ENCODE data around the gene DGKE.

Gene DGKE

DNA sequence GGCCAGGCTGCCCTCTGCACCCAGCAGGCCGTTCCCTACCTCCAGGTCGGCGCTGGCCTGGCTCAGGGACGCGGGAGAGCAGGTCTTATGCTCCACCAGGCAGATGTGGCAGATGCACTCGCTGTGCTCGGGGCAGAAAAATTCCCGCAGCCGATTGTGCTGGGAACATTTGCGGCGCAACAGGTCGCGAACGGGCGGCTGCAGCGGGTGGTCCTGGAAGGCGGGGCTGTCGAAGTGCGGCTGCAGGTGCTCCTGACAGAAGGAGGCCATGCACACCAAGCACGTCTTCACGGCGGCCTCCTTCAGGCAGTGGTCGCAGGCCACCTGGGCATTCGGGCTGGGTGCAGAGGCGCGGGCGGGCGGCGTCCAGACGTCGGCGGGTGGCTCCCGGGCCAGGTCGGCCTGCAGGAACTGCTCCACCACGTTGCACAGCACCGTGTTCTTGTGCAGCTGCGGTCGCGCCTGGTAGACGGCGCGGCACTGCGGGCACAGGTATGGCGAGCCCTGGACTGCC is 79.5 kb downstream of the DGKE start:
- FAIRE-seq (no peak), DNase-seq (ENCODE audit: insufficient read length, low spot score) (peak; percentile 46)
- TF ChIP-seq POLR2A (IDR thresholded peaks at IDR 0.05; ENCODE audit: low read depth, low read length): no peak

GRCh38 chr17:56913867-56914580 is 80.1 kb downstream of the DGKE start, which contains the start of gene TRIM25:
Gene TRIM25, minus strand, starts transcription at chr17:56914049. Its CDS starts 61 bp downstream, at chr17:56913988.
- peak; percentile 99 for TF ChIP-seq POLR2A (IDR thresholded peaks at IDR 0.05; ENCODE audit: low read depth, low read length)
- peak; percentile 96 for DNase-seq (ENCODE audit: insufficient read length, low spot score)
- FAIRE-seq: no peak

DNA sequence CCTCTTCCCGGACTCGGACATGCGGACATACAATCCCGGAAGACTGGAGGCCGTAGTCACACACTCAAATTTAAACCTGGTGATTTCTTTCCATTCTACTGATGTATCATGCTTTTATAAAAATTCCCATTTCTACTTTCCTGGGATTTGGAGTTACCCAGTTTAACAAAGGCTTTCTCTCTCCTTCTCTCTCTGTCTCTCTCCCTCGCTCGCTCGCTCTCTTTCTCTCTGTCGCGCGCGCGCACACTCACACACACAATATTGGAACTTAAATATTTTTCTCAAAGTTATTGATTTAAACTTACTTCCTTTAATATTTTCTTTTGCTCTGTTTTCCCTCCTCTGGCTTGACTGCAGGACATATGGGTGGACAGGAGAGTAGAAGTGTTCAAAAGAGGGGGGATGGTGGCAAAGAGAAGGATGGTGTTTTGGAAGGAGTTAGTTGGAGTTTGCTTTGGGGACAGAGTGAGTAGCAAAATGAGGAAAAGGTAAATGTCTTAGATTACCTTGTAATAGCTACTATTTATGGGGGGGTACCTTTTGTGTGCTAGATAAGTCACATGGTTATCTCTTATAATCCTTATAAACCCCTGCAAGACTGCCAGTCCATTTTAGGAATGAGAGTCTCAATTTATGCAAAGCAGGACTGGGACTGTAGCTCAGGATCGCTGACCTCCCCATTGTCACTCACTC is 80.8 kb downstream of the DGKE start:
- FAIRE-seq (no peak), DNase-seq (ENCODE audit: insufficient read length, low spot score) (no peak)
- TF ChIP-seq POLR2A (IDR thresholded peaks at IDR 0.05; ENCODE audit: low read depth, low read length): no peak

DNA sequence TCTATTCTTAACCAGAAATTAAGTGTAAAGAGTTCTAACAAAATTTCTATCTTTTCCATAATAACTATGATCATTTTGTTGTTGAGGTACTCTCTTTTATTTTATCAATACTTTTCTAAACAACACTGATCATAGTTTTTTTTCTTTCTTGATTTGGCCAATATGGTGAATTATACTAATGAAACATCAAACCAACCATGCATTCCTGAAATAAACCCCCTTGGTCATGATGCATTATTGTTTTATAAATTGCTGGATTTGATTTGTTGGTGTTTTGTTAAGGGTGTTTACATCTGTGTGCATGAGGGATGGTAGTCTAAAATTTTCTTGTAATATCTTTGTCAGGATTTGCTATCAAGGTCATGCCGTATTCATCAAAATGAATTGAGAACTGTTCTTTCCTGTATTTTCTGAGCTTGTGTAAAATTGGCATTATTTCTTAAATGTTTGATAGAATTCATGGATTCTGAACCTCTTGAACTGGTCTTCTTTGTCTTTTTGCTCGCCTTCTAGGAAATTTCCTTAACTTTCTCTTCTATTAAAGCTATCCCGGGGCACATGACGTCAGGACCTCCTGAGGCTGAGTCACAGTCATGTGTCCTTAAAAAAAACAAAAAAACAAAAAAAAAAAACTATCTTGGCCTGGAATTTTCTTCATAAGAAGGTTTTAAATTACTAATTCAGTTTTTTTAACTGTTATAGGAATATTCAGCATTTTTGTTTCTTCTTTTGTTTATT is 83.8 kb downstream of the DGKE start:
- DNase-seq (ENCODE audit: insufficient read length, low spot score) (no peak), FAIRE-seq (no peak)
- TF ChIP-seq POLR2A (IDR thresholded peaks at IDR 0.05; ENCODE audit: low read depth, low read length): no peak

DNA sequence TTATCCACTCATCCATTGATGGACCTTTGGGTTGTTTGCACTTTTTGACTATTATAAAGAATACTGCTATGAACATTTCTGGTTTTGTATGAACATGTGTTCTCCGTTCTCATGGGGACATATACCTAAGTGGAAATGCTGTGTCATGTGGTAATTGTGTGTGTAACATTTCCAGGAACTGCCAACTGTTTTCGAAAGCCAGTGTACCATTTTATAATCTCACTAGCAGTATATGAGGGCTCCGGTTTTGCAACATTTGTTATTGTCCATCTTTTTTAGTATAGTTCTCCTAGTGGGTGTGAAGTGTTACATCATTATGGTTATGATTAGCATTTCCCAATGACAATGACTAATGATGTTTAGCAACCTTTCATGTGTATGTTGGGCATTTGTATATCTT is 85.0 kb downstream of the DGKE start:
- FAIRE-seq (no peak), DNase-seq (ENCODE audit: insufficient read length, low spot score) (no peak)
- no peak for TF ChIP-seq POLR2A (IDR thresholded peaks at IDR 0.05; ENCODE audit: low read depth, low read length)
